COR-L47 (cell line): ENCODE data around the gene L2HGDH.
A peak's percentile ranks its signal among the peaks of the same experiment; 100 is the strongest.

Experiments used
- DNase-seq: peaks from one replicate; lab custom pipeline; 2025; lab: John Stamatoyannopoulos, UW

L2HGDH gene

GRCh38 chr14:50288146-50288545, 23.9 kb downstream of the L2HGDH start:
- DNase-seq = no peak

- no peak for DNase-seq
Observed at GRCh38 chr14:50285861-50286260, 26.2 kb downstream of the L2HGDH start.

- DNase-seq = no peak
Observed at GRCh38 chr14:50272498-50272897, 39.5 kb downstream of the L2HGDH start.

- DNase-seq = no peak
Observed at GRCh38 chr14:50270932-50271331, 41.1 kb downstream of the L2HGDH start.

- no peak for DNase-seq
Observed at GRCh38 chr14:50265029-50265428, 47.0 kb downstream of the L2HGDH start.

- no peak for DNase-seq
Observed at GRCh38 chr14:50263321-50263720, 48.7 kb downstream of the L2HGDH start.

GRCh38 chr14:50262865-50263264, 49.2 kb downstream of the L2HGDH start:
- no peak for DNase-seq

- DNase-seq = peak; percentile 6
Observed at GRCh38 chr14:50260511-50260910, 51.5 kb downstream of the L2HGDH start.

- DNase-seq = no peak
Observed at GRCh38 chr14:50260072-50260471, 52.0 kb downstream of the L2HGDH start.

- no peak for DNase-seq
Observed at GRCh38 chr14:50257732-50258131, 54.3 kb downstream of the L2HGDH start.

GRCh38 chr14:50254248-50254647, 57.8 kb downstream of the L2HGDH start:
- no peak for DNase-seq

- no peak for DNase-seq
Observed at GRCh38 chr14:50249136-50249775, 62.8 kb downstream of the L2HGDH start.

GRCh38 chr14:50247245-50247644, 64.8 kb downstream of the L2HGDH start:
- DNase-seq = no peak

GRCh38 chr14:50242566-50243310, 69.3 kb downstream of the L2HGDH start:
- no peak for DNase-seq

GRCh38 chr14:50242096-50242495, 69.9 kb downstream of the L2HGDH start:
- DNase-seq = no peak

- DNase-seq = no peak
Observed at GRCh38 chr14:50237427-50237826, 74.6 kb downstream of the L2HGDH start.

GRCh38 chr14:50233951-50234250, 78.1 kb downstream of the L2HGDH start:
- no peak for DNase-seq

- no peak for DNase-seq
Observed at GRCh38 chr14:50233166-50233950, 78.7 kb downstream of the L2HGDH start.

GRCh38 chr14:50232276-50232642, 79.8 kb downstream of the L2HGDH start:
- DNase-seq = no peak

- peak; percentile 74 for DNase-seq
Observed at GRCh38 chr14:50231475-50232275, 80.4 kb downstream of the L2HGDH start, which contains the start of gene SOS2. SOS2 (minus strand) TSS chr14:50231578; CDS start chr14:50231283, 295 bp downstream.

- no peak for DNase-seq
Observed at GRCh38 chr14:50230701-50231474, 81.1 kb downstream of the L2HGDH start.

GRCh38 chr14:50230401-50230700, 81.7 kb downstream of the L2HGDH start:
- no peak for DNase-seq
